ENCODE results near the gene LGMN.

GRCh38 chr14:92696366-92696765 lies 52.1 kb downstream of the LGMN start:
- TF ChIP-seq CTCF (optimal IDR thresholded peaks at IDR 0.05 in 1 of 3, IDR thresholded peaks at IDR 0.05 in 1 of 3, conservative IDR thresholded peaks at IDR 0.05 in 1 of 3; ENCODE audit: extremely low read depth in 1 of 3, insufficient read depth in 2 of 3, low read length in 3 of 3) (no peak), EZH2 (IDR thresholded peaks at IDR 0.05; ENCODE audit: low read length) (no peak)

All from keratinocyte (primary cell).